Measurements from ENCODE around the gene PER2.

Gene PER2

DNA sequence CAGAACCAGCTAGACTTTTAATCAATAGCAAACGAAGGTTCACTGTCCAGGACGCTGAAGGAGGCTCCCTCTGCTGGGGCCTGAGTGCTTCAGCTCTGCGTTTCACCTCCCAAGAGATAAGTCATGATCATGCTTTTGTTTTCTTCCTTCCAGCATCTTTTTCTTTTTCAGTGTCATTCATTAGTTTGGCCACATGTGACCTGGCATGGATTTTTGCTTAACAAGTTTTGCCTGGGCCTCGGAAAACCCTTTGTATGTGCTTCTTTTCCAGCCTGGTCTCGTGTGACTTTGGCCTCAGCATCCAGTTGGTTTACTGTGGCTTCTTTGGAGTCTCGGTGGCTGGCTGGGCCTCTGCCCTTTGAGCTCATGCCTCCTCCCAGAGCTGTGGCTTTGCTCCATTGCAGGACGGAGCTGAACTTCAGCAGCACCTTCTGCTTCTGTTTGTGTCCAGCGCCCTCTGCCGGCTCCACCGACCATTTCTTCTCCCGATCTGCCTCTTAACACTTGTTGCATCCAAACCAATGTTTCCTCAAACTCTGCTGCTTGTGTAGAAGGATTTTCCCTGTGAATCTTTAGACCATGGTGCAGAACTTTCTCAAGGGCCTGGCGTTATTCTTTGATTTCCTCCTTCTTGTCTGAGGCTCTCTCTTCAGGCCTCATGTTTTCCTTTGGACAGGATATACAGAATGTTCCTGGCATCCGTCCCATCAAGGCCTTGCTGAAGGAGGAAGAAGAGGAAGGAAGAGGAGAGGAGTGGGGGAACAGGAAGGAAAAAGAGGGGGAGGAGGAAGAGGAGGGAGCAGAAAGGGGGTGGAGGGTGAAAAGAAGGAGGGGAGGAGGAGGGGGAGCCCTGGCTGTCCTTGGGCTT, 25.0 kb downstream of the PER2 start:
- peak; percentile 95 for FAIRE-seq

DNA sequence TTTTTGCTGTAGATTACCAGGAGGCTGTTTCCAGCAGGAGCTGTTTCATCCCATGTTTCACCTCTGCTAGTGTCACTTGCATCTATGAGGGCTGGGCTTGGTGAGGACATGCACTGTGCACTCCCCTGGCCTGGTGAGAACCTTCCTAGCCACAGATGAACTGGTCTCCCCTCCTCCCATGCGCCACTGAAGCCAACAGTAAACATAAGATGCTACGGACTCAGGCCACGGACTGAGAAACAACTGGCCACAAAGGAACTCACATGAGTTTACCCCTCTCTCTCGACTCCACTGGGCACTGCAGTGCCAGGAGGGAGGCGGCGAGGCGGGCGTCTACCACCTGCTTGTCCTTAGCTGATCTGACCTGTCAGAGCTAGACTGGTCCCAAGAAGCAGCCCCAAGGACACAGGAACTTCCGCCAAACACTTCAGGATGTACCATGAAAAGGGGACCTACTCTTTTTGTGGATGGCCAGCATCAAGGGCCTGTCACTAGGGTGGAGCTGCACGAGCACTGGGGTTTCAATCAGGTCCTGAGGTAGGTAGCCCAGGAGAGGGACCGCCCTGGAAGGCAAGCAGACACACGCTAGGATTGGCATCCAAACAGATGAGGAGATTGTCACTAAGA, 25.8 kb downstream of the PER2 start:
- FAIRE-seq: no peak

DNA sequence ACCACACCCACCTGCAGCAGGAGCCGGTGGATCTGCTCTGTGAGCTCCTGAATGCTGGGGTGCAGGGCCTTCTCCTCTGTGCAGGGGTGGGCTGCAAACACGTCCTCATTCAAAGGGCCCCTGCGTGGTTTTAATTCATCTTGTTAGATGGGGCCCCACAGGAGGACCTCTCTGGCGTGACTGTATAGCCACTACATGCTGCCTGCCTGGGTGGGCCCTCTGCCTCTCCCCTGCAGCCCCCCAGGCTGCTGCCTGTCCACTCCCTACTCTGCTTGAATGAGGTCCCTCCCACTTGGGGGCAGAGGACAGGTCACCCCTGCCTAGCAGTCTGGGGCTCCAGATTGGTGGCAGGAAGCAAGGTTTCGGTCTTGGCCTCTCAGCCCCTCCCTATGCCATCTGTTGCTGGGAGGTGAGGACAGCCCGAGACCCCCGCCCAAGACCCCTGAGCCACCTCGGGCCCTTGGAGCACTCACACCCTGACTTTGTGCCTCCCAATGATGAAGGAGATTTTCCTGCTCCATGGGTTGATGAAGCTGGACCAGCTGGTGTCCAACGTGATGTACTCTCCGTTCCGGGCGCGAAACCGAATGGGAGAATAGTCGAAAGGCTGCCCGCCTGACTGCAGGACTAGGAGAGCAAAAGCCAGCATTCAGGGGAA, 26.6 kb downstream of the PER2 start:
- FAIRE-seq: no peak

DNA sequence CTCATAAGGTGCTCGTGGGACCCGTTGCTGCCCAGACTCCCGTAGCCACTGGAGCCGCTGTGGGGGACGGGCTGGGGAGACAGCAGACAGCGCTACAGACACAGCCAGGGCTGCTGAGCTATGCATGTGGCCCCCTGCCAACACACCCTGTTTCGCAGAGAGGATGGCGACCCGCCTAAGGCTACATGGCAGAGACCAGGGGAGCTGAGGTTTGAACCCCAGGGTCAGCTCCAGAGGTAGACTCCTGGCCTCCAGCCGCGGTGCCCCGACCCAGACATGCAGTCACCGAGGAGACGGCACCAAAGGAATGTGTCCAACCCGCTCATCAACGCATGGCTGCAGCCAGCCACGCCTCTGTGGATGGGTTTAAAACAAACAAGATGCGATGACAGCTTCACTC, 27.5 kb downstream of the PER2 start:
- no peak for FAIRE-seq

DNA sequence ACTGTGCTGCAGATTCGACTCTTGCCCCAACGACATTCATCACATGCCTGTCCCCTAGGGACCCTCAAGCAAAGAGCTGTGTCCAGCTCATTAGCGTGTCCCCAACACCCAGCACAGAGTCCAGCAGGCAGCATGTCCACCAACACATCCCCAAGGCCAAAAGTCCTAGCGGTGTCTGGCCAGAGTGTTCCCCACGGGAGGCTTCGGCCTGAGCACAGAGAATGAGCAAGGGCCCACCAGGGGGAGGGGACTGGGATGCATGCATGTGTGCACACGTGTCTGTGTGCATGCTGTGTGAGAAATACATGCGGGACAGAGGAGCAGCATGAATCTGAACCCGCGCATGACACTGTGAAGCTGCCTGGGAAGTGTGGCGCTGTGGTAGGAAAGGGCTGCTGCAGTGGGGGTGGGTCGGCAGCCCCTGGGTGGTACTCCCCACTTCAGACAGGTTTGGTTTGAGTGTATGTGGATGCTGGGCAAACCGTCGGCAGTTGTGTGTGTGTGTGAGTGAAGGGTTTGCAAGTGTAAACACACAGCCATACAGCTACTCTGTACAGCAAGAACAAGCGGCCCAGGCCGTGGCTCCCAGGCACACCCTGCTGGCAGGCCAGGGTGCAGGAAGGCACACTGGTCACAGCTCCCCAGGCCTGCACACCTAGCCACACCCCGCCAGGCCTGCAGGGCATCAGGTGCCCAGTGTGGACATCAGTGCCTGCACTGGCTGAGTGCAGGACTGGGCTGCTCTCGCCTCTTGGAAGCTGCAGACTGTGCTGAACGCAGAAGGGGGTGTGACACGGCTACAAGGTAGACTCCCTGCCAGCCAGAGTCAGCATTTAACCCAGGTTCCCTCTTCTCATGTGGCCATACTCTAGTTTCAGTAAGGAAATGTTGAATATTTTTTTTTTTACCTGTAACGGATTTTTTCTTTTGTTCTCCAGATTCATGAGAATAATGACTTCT, 29.1 kb downstream of the PER2 start:
- no peak for FAIRE-seq

DNA sequence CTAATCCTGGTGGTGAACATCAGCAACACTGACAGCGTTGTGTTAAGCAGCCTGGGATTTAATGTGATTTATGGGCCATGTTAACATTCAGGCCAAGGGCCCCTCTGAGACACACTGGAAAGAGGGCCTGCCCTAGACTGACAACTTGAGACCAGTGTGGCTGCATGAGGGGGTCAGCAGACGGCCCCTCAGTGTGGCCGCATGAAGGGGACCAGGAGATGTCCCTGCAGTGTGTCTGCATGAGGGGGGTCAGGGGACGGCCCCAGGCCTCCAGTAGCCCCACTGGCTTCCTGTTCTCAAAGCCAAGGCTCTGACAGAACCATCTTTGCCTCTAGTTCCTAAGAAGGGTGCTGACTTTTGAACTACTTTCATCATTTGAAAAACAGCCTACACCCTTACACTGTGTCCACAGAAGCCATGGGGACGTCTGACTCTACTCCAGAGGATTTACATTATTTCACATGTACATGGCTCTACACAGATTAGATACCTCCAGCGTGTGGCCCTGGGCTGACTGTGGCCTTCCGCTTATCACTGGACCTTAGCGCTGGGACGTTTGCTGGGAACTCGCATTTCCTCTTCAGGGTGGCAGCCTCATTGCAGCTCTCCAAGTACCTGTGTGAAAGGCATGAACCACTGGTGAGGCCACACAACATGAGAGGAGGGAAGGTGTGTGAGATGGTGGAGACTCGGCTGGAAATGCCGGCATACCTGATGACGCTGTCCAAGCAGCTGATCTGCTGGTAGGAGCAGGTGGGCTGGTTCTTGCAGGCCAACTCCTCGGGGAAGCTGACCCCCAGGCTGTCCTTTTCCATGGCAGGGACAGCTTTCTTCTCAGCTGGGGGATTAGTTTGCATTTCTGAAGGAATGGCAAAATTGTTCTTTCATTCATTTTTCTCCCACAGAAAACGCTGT, 30.4 kb downstream of the PER2 start:
- FAIRE-seq: no peak

DNA sequence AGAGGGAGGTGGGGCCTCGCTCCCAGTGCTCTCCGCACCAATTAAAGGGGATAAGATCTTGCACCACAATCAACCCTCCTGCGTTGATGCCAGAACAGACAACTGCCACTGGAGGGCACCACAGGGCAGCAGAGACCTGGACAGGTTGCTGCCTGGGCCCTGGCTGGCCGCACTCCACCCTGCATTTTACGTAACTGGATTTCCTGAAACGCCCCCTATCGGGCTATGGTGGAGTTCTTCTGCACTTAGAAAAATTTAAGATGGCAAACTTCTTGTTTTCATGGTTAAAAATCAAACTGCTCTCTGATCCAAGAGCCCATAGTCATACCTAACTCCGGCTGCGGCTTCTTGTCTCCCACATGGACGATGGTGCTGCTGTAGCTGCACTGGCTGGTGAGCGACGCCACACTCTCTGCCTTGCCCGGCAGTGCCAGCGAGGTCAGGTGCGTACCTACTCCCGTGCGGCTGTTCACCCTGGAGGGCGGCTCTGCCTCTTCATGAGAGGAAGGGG, 31.8 kb downstream of the PER2 start:
- FAIRE-seq: peak; percentile 96

DNA sequence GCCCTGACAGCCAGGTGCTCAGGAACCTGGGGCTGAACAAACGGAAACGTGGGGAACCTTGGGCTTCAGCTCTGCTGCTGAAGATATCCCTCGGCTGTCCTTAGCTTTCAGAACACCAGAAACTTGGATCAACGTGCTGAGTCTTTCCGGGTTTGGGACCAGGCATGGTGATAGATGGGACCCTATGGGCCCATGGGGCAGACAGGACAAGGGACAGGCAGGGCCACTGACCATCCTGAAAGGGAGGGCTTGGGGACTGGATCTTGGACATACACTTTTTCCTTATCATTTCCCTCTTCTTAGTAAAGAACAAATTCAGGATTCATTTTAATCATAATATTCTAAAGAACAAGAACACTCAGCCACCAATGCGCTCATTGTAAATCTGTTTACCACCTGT, 32.3 kb downstream of the PER2 start:
- FAIRE-seq: no peak

DNA sequence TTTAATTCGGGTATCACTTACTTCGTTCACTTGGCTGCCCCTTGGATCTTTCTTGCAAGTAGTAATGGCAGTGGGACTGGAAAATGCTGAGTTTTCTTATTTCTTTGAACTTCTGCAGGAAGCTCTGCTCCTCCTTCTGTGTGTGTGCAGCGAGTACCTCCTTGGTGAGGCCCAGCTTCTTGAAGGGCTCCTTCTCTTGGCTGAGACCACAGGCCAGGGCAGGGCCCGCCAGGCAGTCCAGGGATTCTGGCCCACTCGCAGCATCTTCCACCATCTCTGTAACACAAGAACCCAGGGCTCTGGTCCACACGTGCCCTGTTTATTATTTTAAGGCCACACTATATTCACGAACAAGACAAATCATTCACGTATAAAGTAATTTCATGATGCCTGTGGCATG, 32.8 kb downstream of the PER2 start:
- no peak for FAIRE-seq

DNA sequence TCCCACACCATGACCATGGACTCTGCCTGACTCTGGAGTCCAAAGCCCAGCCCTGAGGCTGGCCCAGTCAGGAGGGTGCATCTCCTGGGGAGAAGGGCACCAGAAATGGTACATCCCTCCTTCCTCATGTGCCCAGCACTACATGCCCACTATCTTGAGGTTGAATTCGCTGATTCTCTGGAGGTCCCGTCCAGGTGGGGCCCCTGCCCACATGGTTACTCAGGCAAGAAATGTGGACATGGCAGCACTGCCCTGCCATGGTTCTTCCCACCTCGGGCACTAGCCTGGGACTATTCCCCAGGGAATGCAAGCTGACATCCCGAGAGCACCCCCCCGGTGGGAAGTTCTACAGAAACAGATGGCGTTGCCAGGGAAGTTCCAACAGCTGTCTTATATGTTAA, 33.3 kb downstream of the PER2 start:
- no peak for FAIRE-seq

DNA sequence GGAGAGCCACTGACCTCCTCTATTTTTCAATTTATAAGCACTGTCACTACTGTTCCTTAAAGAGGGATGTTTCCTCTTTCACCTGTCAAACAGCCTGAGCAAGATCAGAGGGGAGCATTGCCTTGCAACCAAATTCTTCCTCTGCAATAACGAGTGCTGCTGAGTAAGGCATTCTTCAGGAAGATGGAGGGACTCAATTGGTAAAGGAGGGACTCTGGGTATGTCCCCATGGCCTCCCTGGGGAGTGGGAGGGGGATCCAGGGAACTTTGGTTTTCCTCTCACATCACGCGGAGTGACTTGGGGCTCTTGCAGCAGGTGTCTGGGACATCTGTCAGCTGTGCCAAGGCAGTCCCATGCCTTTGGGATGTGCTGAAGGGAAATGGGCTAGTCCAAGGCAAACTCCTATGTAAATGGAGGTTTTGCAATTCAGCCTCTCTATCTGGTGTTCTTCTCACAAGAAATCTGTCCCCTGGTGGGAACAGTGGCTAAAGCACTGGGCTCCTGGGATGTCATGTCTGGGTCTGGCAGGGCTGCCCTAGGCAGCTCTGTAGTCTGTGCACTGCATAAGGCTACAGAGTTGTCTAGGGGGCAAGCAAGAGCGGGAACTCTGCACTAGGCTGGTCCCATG, 34.2 kb downstream of the PER2 start:
- no peak for FAIRE-seq

DNA sequence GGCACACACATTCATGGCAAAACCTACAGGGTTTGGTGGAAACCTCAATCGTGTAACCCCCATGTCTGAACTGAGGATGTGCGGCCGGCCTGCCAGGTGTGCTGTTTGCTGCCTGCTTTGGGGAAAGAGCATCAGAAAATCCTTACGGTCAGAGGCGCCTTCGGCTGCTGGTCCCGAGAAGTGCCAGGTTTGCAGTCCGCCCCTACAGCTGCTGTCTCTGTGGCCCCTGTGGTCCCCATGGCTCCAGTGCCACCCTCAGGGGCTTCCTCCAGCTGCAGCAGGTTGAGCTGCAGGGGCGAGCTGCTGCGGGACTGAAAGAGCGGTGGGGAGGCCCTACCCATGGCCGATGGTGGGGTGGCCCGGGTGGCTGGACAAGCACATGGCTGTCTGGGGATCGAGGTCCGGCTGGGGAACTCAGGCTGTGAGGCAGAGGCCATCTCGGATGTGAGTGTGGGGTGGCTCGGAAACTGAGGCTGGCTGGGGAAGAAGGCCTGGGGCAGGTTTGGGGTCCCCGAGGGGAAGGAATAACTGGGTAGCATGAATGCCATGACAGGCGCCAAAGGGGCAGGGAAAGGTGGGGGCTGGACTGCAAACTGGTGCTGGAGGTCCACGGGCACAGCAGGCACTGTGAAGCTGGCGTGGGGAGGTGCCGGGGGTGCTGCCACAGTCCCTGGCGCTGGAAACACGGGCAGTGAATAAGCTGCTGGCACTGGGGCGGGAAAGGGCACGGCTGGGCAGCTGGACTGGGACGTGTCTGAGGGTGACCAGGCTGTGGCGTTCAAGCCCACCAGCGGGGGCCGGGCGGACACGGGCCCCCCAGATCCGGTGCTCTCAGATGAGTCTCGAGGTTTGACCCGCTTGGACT, 35.4 kb downstream of the PER2 start:
- no peak for FAIRE-seq

DNA sequence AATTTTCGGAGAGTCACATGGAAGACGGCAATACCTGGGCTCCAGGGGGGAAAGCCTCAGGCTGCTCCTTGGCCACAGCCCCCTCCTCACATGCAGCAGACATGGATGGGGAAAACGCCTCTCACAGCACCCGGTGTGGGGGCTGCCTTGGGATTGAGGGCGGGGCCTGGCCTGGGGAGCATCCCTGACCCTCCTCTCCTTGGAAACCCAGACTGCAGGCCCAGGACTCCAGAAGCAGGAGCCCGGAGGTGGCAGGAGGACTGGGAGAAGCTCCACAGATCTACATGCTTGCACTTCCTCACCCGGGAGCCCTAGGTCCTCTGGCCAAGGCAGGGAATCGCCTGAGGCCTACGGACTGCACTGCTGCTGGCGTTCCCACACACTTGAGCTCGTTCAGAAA, 36.4 kb downstream of the PER2 start:
- FAIRE-seq: no peak

DNA sequence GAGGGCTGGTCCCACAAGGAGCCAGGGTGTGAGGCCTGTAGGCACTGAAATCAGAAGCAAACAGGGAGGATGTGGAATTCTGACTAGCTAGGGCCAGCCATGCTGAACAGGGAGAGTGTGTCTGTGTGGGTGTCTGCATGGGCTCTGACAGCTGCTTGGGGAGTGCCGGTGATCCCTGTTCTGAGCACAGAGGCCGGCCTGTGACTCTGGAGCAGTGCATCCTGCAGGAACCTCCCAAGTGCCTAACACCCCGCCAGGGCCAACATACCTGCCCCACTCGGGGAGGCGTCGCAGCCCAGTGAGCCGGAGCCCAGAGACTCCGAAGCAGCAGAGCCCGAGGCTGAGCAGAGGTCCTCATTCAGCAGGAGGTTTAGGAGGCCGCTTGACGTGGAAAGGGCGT, 37.1 kb downstream of the PER2 start:
- FAIRE-seq: no peak

DNA sequence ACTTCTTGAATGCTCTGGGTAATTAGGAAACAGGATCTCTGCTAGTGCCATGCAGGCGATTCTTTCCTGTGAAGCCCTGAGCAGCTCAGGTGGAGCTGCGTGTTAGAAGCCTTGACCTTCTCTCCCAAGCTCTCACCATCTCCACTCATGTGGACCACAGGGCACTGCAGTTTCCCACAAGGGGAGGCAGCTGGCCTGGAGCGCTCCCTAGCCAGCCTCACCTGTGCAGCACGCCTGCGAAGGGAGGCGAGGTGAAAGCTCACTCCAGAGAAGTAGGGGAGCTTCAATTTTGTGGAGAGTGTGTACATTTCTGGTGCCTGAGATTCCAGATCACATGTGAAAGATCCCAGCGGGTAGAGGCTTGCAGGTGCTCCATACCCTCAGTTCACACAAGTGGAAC, 37.5 kb downstream of the PER2 start:
- FAIRE-seq: no peak

DNA sequence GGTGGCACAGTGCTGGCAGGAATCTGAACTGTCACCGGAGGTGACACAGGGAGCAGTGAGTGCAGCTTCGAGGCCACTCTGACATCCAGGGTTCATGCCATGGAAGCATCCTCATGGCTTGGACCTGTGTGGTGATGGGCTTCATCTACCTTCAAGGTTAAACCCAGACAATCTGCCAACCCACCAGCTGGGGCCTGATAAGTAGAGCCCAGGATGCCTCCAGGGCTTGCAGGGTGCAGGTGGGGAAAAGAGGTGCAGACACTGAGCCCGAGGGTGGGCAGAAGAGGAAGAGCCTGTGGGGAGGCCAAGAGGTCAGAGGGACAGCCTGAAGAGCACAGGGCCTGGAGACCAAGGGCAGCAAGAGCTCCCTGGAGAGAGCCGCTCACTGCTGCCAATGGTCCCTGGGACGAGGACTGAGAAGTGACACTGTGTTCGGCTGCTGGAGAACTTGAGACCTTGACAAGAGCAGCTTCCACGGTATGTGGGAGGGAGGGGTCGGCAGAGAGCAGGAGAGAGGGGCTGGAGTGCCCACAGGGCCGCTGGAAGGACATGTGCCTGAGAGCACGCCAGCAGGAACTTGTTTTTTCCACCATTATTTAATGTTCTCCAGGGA, 40.5 kb downstream of the PER2 start:
- no peak for FAIRE-seq

DNA sequence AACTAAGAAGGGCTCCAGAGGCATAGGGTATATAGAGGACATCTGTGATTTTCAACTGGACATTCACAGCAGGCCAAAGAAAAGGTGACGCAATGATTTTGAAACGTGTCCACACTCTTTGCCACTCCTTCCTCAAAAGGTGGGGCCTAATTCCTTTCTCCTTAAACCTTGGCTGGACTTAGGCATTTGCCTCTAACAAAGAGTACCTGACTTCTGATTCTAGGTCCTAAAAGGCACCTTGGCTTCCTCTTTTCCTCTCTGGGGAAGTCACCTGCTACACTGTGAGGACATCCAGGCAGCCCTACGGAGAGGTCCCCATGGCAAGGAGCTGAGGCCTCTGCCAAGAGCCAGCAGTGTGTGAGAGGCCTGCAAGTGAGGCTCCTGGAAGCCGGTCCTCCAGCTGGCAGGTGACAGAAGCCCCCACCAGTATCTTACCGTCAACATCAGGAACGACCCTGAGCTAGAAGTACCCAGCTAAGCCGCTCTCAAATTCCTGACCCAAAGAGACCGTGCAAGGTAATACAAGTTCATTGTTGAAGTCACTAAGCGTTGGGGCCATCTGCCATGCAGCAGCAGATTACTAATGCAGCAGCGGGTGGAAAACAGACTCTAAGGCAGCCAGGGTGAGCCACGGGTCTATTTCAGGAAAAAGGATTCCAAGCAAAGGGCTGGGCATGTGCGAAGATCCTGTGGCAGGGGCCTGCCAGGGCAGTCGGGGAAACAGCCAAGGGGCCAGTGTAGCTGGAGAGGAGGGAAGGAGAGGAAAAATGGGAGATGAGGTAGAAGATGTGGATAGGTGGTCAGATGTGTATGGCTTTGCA, 41.2 kb downstream of the PER2 start:
- FAIRE-seq: no peak

DNA sequence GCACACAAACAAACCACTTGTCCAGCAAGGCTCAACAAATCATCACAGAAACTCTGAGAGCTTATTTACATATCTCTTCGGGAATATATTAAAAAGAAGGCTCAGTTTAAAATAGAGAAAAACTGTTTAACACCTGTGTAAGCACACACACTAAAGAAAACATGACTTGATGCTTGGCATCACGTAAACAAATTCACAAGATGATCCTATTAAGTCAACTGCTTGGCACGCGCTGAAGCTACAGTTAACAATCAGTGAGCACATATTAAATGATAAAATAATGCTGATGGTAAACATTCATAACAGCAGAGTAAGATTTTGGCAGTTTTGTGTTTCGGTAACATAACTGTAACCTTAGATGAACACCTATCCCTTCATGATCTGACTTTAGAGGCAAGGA, 44.3 kb downstream of the PER2 start:
- no peak for FAIRE-seq
